Measurements from ENCODE around the gene AQP12A.

DNA sequence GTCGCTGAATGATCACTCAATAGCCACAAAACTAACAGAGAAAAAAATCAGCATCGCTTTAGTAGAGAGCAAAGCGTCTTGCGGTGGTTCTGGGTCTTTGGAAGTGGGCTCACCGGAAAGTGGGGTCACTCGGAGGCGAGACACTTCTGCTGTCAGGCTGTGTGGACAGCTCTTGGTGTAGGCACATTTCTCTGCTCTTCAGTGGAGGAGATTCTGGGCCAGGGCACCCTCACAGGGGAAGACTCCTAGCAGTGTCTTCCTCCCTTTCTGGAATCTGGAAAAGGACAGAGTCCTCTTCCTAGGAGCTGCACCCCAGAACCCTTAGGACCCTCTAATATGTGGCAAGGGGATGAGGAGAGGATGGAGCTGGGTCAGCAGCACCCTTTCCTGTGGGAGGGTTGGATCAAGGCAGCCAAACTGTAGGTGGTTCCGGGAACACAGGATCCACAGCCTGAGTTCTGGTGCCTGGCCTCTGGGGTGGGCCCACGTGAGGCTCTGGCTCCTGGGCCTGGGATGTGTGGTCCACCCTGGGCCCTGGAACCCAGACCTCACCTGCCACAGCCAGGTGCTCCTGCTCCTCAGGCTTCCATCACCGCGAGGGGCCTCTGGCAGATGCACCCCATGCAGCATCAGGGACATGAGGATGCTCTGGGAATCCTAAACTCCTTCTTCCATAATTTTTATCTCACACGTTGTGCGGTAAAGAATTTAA is 41.3 kb upstream of the AQP12A start:
- TF ChIP-seq POLR2A (IDR thresholded peaks at IDR 0.05; ENCODE audit: low read length) (no peak), GATA1 (IDR thresholded peaks at IDR 0.05; ENCODE audit: low read depth, low read length) (no peak)
